Mesothelial cell of epicardium (in vitro differentiated cells): Measurements from ENCODE around the gene UGT8. TPM values are rescaled to one million over a fixed set of nuclear protein-coding genes. Genes with fewer than 3 reads are reported as not detected.

Source experiments
- DNase-seq, 2 experiments: peaks; one replicate each; pipeline ENCODE4 v3.0.0; 2021; ENCODE audit warnings: low spot score in 2 of 2; ENCODE audit not compliant: unreplicated experiment in 2 of 2
- H3K27ac Mint-ChIP-seq: 2 replicates; pipeline ENCODE4 v1.8.0; 2021; ENCODE audit warnings: mixed read lengths
- H3K27me3 Mint-ChIP-seq: 2 replicates; pipeline ENCODE4 v1.8.0; 2021; ENCODE audit warnings: low read depth, mixed read lengths
- H3K36me3 Mint-ChIP-seq: 2 replicates; pipeline ENCODE4 v1.8.0; 2021; ENCODE audit warnings: mixed read lengths
- H3K4me1 Mint-ChIP-seq: 2 replicates; pipeline ENCODE4 v1.8.0; 2021; ENCODE audit warnings: mixed read lengths
- H3K4me3 Mint-ChIP-seq: 2 replicates; pipeline ENCODE4 v1.8.0; 2021; ENCODE audit warnings: mild to moderate bottlenecking, moderate library complexity, mixed read lengths
- H3K9me3 Mint-ChIP-seq: 2 replicates; pipeline ENCODE4 v1.8.0; 2021; ENCODE audit warnings: mixed read lengths
- total RNA-seq: library from RNA; stranded (reverse); gene quantifications from 3 replicates; pipeline ENCODE4 v1.2.1, GENCODE V29; 2021
- TF ChIP-seq, protein P1 (sequence below): fragments of 200-600 bp; sonication (generic); IDR thresholded peaks from one replicate; pipeline ENCODE4 v1.5.0; 2021; ENCODE audit warnings: antibody characterized with exemption; ENCODE audit not compliant: unreplicated experiment

Gene UGT8
- total RNA-seq, result 0.87 to 1.6 TPM (median 1.4 TPM) in 3 replicates

- H3K27me3 Mint-ChIP-seq, result peaks cover 60% of the 10 kb centered on the region
- H3K27ac Mint-ChIP-seq, result no peak within 1 kb of the TSS
- H3K36me3 Mint-ChIP-seq, result no peaks in the 10 kb centered on the region
- H3K9me3 Mint-ChIP-seq, result peaks cover 10% of the 10 kb centered on the region
- H3K4me1 Mint-ChIP-seq, result peaks cover 16% of the 10 kb centered on the region
- peak in 1 of 2 experiments; percentile 55 for DNase-seq
- TF ChIP-seq, protein P1, sequence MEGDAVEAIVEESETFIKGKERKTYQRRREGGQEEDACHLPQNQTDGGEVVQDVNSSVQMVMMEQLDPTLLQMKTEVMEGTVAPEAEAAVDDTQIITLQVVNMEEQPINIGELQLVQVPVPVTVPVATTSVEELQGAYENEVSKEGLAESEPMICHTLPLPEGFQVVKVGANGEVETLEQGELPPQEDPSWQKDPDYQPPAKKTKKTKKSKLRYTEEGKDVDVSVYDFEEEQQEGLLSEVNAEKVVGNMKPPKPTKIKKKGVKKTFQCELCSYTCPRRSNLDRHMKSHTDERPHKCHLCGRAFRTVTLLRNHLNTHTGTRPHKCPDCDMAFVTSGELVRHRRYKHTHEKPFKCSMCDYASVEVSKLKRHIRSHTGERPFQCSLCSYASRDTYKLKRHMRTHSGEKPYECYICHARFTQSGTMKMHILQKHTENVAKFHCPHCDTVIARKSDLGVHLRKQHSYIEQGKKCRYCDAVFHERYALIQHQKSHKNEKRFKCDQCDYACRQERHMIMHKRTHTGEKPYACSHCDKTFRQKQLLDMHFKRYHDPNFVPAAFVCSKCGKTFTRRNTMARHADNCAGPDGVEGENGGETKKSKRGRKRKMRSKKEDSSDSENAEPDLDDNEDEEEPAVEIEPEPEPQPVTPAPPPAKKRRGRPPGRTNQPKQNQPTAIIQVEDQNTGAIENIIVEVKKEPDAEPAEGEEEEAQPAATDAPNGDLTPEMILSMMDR, result no peak
- peak within 1 kb of the TSS; percentile 83 for H3K4me3 Mint-ChIP-seq
Measured at GRCh38 chr4:114598191-114599121, at the start of gene UGT8. UGT8 (plus strand) TSS chr4:114598807; CDS start chr4:114622881, 24,074 bp downstream.

DNA sequence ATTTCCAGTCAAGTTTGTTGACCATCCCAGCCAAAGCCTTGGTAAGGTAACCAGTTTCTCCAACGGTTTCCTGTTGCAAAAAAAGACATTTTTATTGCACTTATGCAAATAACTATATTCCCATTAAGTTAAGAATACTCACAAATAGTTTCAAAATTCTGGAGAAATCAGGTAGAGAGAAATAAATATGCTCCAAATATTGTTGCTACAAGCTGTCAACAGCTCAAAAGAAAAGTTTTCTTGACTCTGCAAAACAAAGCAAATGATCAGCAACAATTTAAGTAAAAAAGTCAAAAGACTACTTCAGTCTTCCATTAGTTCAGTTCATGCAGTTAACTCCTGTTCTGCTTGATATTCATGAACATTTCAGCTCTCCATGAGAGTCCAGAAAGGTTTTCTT is 49.0 kb upstream of the UGT8 start:
- Mint-ChIP-seq H3K9me3 (peaks cover 30% of the 10 kb centered on the region), H3K4me3 (no peak overlapping the region), H3K27me3 (no peaks in the 10 kb centered on the region), H3K4me1 (no peaks in the 10 kb centered on the region), H3K27ac (no peak overlapping the region), H3K36me3 (peaks cover 2% of the 10 kb centered on the region)
- DNase-seq, result no peak
- TF ChIP-seq, protein P1, result no peak

GRCh38 chr4:114558446-114559020 is 40.1 kb upstream of the UGT8 start:
- no peaks in the 10 kb centered on the region for H3K4me1 Mint-ChIP-seq
- no peaks in the 10 kb centered on the region for H3K27me3 Mint-ChIP-seq
- peaks cover 4% of the 10 kb centered on the region for H3K36me3 Mint-ChIP-seq
- H3K4me3 Mint-ChIP-seq, result no peak overlapping the region
- TF ChIP-seq, protein P1, result no peak
- H3K27ac Mint-ChIP-seq, result no peak overlapping the region
- peaks cover 31% of the 10 kb centered on the region for H3K9me3 Mint-ChIP-seq
- DNase-seq, result no peak

DNA sequence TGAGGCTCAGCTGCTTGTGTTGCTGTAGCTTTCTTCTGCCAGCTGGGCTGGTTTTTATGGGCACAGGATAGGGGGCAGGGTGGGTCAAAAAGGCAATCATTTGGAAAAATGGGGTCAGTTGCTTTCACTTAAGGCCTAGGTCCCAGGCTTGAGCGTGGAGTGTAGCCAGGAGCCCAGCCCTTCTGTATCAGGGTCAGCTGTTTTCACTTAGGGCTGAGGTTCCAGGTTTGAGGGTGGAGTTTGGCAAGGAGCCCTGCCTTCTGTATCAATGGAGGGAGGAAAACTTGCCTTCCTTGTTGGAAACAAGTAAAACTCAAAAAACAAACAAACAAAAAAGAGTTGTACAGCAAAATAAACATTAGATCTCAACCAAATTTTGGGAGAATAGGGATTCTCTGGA is 37.0 kb upstream of the UGT8 start:
- H3K4me3 Mint-ChIP-seq, result no peak overlapping the region
- H3K4me1 Mint-ChIP-seq, result no peaks in the 10 kb centered on the region
- H3K36me3 Mint-ChIP-seq, result peaks cover 2% of the 10 kb centered on the region
- H3K9me3 Mint-ChIP-seq, result peaks cover 16% of the 10 kb centered on the region
- H3K27me3 Mint-ChIP-seq, result no peaks in the 10 kb centered on the region
- DNase-seq, result no peak
- TF ChIP-seq, protein P1, result no peak
- no peak overlapping the region for H3K27ac Mint-ChIP-seq

GRCh38 chr4:114562176-114562904 is 36.3 kb upstream of the UGT8 start:
- no peak overlapping the region for H3K27ac Mint-ChIP-seq
- peaks cover 2% of the 10 kb centered on the region for H3K36me3 Mint-ChIP-seq
- no peak for DNase-seq
- H3K9me3 Mint-ChIP-seq, result peaks cover 16% of the 10 kb centered on the region
- H3K4me1 Mint-ChIP-seq, result no peaks in the 10 kb centered on the region
- H3K27me3 Mint-ChIP-seq, result no peaks in the 10 kb centered on the region
- no peak overlapping the region for H3K4me3 Mint-ChIP-seq
- TF ChIP-seq, protein P1, result no peak
